WERI-Rb-1 (cell line): ENCODE data around the gene EN2.

ENCODE experiments used
- DNase-seq: peaks from one replicate; pipeline ENCODE4 v3.0.0-alpha.2; 2020
- H3K27ac ChIP-seq: fragments of 250-450 bp; sonication (Bioruptor Pico); 2 replicates; pipeline ENCODE4 v1.5.1; 2020; ENCODE audit warnings: mild to moderate bottlenecking, moderate library complexity
- H3K27me3 ChIP-seq: fragments of 250-450 bp; sonication (Bioruptor Pico); 2 replicates; pipeline ENCODE4 v1.5.1; 2021; ENCODE audit warnings: mild to moderate bottlenecking, low read depth, moderate library complexity; ENCODE audit not compliant: insufficient read depth, severe bottlenecking
- H3K36me3 ChIP-seq: fragments of 250-450 bp; sonication (Bioruptor Pico); 2 replicates; pipeline ENCODE4 v1.5.1; 2020; ENCODE audit warnings: mild to moderate bottlenecking, moderate library complexity
- H3K4me3 ChIP-seq: 2 replicates; pipeline ENCODE4 v1.5.1; 2011; ENCODE audit warnings: low read depth, mild to moderate bottlenecking, control low read depth, low read length
- H3K9me3 ChIP-seq: fragments of 250-450 bp; sonication (Bioruptor Pico); 2 replicates; pipeline ENCODE4 v1.5.1; 2021; ENCODE audit warnings: mild to moderate bottlenecking, moderate library complexity; ENCODE audit not compliant: severe bottlenecking
- TF ChIP-seq, protein P1 (sequence below): IDR thresholded peaks from 2 replicates; pipeline ENCODE4 v1.5.1; 2011; ENCODE audit warnings: low read depth, mild to moderate bottlenecking, control low read depth, inconsistent platforms, low read length

Gene EN2

DNA sequence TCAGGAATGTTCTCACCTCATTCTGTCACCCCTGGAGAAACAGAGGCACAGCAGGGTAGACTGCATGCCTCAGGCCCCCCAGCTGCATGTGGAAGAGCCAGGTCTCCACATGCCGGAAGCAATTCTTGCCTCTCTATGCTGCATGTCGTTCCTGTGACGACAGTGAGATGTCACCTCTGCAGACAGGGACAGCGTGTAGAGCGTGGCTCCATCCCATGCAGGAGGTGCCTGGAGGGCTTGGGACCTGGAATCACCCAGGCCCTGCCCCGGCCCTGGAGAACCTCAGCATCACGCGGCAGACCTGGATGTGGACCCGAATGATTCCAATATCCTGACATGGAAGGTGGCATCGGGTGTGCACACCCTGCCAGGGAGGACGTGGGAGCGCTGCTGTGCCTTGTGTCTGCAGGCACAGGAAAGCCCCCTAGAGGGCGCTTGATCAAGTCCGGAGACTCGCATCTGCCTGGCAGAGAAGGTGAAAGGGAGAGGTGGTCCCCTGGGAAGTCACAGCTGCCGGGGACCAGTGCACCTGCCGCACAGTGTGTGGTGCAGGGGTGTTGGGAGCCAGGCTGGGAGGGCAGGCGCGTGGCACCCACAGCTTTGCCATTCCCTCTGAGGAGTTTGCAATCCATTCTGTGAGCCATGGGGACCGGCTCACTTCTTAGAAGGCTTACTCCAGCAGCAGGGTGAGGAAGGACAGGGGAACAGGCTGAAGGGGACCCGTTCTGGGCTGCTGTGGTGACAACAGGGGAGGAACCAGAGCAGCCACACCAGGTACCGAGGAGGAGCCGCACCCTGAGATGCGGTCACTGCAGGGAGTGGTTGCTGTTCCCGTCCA, 45.3 kb upstream of the EN2 start:
- H3K9me3 ChIP-seq = no peaks in the 10 kb centered on the region
- H3K36me3 ChIP-seq = no peaks in the 10 kb centered on the region
- peak; percentile 72 for DNase-seq
- H3K27ac ChIP-seq = no peak overlapping the region
- no peak overlapping the region for H3K4me3 ChIP-seq
- peaks cover 40% of the 10 kb centered on the region for H3K27me3 ChIP-seq
- TF ChIP-seq, protein P1, sequence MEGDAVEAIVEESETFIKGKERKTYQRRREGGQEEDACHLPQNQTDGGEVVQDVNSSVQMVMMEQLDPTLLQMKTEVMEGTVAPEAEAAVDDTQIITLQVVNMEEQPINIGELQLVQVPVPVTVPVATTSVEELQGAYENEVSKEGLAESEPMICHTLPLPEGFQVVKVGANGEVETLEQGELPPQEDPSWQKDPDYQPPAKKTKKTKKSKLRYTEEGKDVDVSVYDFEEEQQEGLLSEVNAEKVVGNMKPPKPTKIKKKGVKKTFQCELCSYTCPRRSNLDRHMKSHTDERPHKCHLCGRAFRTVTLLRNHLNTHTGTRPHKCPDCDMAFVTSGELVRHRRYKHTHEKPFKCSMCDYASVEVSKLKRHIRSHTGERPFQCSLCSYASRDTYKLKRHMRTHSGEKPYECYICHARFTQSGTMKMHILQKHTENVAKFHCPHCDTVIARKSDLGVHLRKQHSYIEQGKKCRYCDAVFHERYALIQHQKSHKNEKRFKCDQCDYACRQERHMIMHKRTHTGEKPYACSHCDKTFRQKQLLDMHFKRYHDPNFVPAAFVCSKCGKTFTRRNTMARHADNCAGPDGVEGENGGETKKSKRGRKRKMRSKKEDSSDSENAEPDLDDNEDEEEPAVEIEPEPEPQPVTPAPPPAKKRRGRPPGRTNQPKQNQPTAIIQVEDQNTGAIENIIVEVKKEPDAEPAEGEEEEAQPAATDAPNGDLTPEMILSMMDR = peak; percentile 90

GRCh38 chr7:155414547-155415492, 43.1 kb upstream of the EN2 start:
- Histone ChIP-seq H3K4me3 (no peak overlapping the region), H3K27ac (no peak overlapping the region), H3K27me3 (peaks cover 28% of the 10 kb centered on the region), H3K9me3 (no peaks in the 10 kb centered on the region), H3K36me3 (no peaks in the 10 kb centered on the region)
- no peak for DNase-seq
- TF ChIP-seq, protein P1 = no peak

- DNase-seq = no peak
- Histone ChIP-seq H3K4me3 (no peak overlapping the region), H3K27ac (no peak overlapping the region), H3K36me3 (no peaks in the 10 kb centered on the region), H3K9me3 (no peaks in the 10 kb centered on the region), H3K27me3 (peaks cover 8% of the 10 kb centered on the region)
- TF ChIP-seq, protein P1 = no peak
Measured at GRCh38 chr7:155416646-155417380, 41.1 kb upstream of the EN2 start.

DNA sequence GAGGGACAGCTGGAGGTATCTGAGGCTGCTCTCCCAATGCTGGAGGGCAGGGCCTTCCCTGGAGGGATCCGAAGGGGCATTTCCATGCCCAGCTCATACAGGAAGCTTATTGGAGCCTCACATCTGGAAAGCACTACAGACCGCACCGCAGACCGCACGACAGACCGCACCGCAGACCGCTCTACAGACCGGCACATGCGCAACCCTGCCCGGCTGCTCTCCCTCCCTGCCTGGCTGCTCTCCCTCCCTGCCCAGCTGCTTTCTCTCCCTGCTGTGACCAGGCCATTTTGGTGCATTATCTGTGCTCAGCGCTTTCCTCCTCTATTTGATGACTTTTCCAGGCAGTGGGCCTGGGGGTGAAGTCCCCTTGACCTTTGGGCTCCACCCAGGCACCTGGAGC, 39.6 kb upstream of the EN2 start:
- Histone ChIP-seq H3K9me3 (no peaks in the 10 kb centered on the region), H3K4me3 (no peak overlapping the region), H3K27me3 (no peaks in the 10 kb centered on the region), H3K27ac (no peak overlapping the region), H3K36me3 (no peaks in the 10 kb centered on the region)
- no peak for DNase-seq
- TF ChIP-seq, protein P1 = no peak

- H3K36me3 ChIP-seq = no peaks in the 10 kb centered on the region
- no peak overlapping the region for H3K4me3 ChIP-seq
- peak; percentile 91 for DNase-seq
- H3K27me3 ChIP-seq = no peaks in the 10 kb centered on the region
- peak overlapping the region; percentile 5; the same call in 1 of the 2 replicates for H3K27ac ChIP-seq
- no peaks in the 10 kb centered on the region for H3K9me3 ChIP-seq
- TF ChIP-seq, protein P1 = no peak
Measured at GRCh38 chr7:155418941-155419755, 38.8 kb upstream of the EN2 start.
